HG03135 (cell line): ENCODE results near the gene NOSTRIN.
"Not testable (repeated sequence)": the region's sequence is repeated elsewhere in the genome, so short reads cannot be mapped to it uniquely, and the experiment has no call there.

Source experiments
- ATAC-seq: cut with Tn5 transposase; IDR thresholded peaks from one replicate; pipeline ENCODE4 v1.9.1; 2021; ENCODE audit warnings: mild to moderate bottlenecking, moderate library complexity; ENCODE audit not compliant: unreplicated experiment

The NOSTRIN gene

DNA sequence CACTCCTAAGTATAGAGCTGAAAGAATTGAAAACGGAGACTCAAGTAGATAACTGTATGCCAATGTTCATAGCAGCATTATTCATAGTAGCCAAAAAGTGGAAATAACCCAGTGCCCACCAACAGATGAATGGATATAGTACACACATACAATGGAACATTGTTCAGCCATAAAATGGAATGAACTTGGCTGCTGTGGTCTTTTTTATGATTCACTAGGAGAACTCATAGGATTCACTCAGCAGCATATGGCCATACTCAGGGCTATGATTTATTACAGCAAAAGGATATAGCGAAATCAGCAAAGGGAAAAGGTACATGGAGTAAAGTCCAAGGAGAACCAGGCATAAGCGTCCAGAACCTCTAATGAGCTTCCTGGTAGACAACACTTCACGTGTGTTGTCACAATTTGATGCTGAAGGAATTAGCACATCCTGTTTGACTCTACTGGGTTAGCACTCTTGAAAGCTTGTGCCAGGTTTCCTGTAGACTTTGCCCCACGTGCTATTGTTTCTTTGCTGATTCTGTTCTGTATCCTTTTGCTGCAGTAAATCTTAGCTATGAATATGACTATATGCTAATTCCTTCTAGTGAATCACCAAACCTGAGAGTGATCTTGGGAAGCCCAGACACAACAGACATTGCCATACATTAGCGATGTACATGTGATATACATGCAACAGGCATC, 72.1 kb downstream of the NOSTRIN start:
- ATAC-seq, result no peak

DNA sequence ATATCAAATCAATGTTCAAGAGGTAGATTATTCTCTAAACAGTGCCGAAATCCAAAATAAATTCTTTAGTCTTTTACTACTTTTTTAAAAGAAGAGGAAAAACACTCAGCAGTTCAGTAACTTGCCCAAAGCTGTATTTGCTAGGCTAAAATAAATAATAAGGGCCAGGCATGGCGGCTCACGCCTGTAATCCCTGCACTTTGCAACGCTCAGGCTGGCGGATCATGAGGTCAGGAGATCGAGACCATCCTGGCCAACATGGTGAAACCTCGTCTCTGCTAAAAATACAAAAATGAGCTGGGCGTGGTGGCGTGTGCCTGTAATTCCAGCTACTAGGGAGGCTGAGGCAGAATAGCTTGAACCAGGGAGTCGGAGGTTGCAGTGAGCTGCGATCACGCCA, 79.7 kb downstream of the NOSTRIN start:
- ATAC-seq, result not testable (repeated sequence)

DNA sequence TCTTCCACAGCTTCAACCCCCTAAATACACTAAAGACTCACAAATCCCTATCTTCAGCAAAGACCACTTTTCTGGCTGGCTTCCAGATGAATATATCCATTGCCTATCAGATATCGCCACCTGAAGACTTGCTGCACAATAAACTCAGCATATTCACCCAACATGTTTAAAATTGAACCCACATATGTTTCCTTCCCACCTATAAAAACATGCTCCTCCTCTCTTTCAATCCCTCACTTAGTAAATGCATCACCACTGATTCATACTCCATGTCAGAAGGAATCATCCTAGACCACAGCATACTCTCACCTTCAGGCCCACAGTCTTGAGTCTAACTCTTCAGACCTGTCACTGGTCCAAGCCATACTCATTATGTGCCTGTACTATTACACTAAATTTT, 82.5 kb downstream of the NOSTRIN start:
- no peak for ATAC-seq

DNA sequence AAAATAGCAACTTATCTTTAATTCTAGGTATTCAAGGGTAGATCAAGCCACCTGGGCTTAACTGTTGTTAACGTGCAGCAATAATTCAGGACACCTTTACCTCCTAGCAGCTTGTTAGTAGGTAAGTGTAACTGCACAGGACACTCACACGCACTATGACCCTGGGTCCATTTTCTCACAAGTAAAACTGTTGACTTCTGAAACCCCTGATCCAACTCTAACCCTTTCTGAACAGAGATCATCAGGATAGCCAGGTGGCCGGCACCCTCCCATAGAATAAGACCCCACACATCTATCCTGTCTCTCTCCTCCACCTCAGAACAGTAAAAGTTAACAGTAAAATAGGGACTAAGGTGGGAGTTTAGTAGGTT, 87.2 kb downstream of the NOSTRIN start:
- ATAC-seq, result no peak

DNA sequence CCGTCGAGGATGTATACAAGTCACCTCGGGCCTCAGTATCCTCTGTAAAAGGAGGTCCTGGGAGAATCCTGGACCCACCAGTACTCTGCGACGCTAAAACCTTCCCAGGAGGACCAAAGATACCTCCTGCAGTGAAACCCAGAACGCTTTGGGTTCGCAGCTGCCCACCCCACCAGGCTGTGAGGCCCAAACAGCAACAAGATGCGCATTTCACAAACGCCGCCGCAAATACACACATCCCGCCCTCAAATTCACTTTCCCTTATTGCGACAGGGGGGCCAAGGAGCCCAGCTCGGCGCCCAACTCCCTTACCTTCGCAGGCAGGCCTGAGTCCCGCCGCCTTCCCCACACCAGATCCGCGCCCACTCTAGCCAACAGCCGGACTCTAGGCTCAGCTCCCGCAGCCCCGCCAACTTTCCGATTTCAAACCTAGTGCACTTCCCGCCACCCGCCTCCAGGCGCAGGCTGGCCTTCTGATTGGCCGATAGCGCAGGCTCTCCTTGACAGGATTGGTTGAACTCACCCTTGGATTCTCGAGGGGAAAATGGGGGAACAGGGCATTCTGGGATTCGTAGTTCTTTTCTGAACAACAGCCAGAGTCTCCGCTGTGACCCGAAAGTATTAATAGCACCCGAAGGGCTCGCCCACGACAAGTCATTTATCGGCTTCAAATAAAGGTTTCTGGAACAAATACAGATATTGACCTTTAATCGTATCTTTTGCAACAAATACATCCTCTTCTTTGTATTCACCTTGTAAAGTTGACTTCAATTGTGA, 87.8 kb downstream of the NOSTRIN start, which contains the start of gene SPC25:
SPC25 (minus strand) TSS at position 425 of the 777 bp plus-strand sequence. CDS start 911 bp downstream, outside the sequence.
- ATAC-seq, result peak; percentile 100

DNA sequence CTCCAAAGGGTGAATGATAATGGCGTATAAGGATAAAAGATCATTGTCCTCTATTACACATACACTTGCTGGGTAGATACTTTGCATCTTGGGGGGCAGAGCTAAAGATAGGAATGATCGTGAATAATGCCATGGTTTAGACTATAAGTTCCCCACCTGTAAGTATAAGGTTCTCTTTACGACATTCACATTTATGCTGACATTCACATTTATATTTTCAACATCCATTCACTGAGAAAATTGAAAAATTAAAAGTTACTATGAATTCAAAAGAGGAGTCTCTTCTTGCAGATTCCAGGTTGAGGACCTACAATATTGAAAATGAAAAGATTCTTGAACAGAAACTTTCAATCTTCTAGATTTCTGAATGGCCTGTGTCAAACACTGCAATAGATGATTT, 89.9 kb downstream of the NOSTRIN start:
- no peak for ATAC-seq

DNA sequence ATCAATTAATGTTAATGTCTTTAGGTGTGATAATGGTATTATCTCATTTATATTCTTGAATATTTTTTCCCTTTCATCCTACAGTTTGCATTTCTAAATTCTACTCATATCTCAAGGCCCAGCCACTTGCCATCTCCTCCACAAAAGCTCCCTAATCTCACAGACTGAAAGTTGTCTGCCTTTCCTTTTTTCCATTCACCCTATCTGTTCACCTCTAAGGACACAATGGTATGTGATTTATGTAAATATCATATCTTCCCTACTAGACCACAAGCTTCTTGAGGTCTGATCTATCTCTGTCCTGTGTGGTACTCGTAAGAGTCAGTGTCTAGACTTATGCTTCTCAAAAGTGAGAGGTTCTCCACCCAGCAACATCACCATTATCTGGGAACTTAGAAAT, 91.7 kb downstream of the NOSTRIN start:
- ATAC-seq, result no peak

DNA sequence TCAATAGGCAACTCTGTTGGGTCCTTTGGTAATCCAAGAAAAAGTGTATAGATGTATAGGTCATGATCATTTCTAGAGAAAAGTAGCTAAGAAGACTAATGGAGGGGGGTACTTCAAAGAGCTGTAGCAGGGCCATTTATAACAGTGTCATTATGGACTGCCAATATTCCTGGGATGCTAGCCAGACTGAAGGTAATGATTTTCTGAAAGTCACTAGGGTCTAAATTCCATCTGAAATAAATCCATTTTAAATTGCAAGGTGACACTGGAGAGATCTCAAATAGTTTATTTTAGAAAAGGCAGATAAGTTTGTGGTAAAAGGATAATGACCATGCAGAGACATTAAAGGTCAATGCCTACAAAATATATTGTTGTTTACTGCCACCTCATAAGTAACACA, 92.3 kb downstream of the NOSTRIN start:
- no peak for ATAC-seq

DNA sequence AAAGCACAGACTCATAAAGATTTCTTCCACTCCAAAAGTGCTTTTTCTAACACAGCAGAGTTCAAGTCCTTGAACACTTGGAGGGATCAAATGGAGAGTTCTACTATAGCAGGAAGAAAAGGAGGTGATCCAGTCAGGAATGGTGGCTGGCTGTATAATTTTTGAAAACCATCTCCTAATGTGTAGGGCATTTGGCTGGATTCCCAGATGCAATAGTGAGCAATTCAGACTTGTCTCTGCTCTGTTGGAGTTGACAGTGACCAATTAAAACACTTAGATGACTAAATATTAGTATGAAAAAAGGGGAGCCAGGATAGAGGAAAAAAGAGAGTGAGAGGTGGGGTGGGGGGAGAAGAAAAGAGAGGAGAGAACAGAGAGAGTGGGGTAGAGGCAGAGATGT, 93.3 kb downstream of the NOSTRIN start:
- ATAC-seq, result no peak

DNA sequence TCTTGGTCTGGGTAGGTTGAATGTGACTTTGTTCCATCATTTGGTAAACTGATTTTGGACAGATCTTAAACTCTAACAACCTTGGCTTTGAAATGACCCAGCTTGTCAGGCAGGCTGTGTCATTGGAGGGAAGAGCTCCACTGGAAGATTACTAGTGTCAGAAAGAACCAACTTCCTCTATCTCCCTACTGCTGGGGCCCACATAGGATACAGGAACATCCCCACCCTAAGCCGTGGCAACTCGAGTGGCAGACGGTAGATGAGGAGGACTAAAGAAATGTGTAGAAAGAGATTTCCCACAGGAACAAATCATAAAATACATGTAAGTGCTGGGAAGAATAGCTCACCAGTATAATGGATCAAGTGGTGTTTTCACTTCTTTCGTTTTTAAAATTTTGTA, 94.3 kb downstream of the NOSTRIN start:
- no peak for ATAC-seq

DNA sequence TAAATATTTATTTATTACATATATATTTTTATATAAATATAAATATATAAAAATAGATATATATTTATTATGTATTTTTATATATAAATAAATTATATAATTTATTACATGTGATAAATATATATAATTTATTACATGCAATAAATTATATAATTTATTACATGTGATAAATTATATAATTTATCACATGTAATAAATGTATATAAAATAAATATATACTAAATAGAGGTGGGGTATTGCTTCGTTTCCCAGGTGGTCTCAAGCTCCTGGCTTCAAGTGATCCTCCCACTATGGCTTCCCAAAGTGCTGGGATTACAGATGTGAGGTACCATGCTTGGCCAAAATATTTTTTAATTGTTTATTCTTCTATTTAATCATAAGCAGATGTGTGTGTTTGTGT, 95.0 kb downstream of the NOSTRIN start:
- no peak for ATAC-seq

DNA sequence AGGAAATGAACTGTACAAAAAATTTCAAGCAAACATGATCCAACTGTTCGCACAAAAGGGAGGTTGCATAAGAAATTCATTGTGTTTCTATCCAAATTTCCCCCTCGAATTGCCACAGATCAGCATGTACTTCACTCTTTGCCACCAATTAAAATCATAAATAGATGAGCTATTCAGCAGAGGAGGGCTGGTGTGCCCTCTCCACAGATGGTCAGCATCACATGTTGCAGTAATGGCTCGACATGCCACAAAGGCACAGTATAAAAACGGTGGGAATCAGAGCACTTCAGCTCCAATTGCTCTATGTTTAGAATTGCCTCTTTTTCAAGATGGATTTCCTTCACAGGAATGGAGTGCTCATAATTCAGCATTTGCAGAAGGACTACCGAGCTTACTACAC, 98.6 kb downstream of the NOSTRIN start, which contains the start of gene G6PC2:
G6PC2 (plus strand) TSS at position 289 of the 400 bp plus-strand sequence; CDS start at position 330, 41 bp downstream.
- no peak for ATAC-seq

DNA sequence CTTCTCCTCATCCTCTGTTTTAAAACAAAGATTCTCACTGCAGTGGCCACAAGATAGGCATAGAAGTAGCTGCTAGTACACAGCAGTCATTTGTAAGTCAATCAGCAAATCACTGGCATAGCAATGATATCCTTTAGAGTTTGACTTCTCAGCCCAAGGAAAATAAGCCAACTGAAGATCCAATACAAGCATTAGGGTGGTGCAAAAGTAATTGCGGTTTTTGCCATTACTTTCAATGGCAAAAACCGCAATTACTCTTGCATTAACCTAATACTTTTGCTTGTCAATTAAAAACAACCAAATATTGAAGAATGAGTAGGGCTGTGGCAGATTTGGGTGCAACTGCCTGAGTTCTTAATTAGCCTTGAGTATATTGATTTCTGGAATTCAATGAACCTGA, 101.5 kb downstream of the NOSTRIN start:
- ATAC-seq, result no peak

DNA sequence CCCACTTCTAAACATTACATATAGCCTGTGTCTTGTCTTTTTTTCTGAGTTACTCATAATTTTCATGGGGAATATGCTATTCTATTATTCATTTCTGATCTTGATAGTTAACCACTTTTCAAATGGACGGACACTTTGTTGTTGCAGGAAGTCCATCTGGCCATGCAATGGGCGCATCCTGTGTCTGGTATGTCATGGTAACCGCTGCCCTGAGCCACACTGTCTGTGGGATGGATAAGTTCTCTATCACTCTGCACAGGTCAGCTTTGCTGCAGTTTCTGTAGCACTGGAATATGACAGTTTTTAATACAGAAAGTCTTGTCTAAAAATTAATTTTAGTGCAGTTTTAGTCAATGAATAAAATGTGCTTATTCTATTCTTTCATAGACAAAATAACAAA, 101.9 kb downstream of the NOSTRIN start:
- ATAC-seq, result no peak

DNA sequence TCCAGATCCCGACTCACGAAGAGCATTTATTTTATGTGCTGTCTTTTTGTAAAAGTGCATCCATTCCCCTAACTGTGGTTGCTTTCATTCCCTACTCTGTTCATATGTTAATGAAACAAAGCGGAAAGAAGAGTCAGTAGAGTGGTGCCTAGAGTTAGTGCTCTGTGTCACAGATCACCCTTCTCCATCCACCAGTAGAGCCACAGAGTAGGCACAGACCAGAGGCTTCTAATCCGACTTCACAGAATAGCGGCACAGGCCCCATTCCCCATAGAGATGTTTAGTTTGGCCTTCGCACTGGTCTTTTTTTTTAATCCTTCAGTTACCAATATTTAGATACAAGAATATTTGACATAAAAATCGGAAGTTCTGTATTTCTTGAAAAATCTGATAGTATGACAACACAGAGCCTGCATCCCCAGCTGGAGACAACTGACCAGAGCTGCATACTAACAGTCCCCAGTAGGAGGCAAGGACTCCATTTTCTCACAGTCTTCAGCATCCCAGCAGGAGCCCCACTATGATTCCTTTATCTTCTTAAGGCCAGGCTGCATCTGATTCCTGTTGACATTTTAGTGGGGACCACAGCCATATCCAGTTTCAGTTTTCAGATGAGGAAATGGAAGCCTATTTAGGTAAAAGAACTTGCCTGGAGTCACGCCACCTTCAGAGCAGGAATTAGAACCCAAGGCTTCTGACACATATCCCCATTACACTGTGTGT, 105.7 kb downstream of the NOSTRIN start:
- no peak for ATAC-seq

DNA sequence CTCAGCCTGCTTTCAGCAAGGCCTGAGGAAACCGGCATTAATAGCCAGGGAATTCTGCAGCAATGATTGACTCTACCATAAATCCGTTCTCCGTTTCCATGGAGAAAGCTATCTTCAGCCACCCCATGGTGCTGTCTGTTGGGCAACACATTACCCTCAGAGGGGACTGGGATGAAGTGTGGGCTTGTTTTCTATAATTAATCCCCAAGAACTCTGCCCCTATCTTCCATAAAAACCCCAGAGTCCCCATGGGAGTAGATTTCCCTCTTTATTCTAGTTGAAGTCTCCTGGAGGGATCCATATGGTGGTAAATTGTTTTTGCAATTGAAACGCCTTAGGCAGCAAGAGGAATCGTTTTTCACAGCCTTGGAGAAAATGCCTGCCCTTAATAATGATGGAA, 107.9 kb downstream of the NOSTRIN start:
- no peak for ATAC-seq

DNA sequence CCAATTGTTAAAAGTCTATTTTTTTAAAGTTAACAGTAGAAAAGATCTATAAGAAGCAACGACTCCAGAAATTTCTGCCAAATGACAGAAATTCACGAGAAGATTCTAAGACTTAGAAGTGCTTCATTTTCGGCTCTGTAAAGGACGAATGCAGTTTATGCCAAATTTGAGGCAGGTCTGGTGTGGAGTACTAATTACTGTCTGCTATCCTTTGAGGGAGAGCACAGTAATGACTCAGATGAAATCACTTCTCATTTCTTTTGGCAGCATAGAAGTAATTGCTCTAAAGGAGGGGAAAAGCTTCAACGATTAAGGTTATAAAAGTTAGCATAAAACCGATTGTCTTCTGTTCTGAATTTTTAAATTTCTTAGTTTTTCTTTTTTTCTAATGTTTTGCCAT, 110.0 kb downstream of the NOSTRIN start:
- ATAC-seq, result no peak

DNA sequence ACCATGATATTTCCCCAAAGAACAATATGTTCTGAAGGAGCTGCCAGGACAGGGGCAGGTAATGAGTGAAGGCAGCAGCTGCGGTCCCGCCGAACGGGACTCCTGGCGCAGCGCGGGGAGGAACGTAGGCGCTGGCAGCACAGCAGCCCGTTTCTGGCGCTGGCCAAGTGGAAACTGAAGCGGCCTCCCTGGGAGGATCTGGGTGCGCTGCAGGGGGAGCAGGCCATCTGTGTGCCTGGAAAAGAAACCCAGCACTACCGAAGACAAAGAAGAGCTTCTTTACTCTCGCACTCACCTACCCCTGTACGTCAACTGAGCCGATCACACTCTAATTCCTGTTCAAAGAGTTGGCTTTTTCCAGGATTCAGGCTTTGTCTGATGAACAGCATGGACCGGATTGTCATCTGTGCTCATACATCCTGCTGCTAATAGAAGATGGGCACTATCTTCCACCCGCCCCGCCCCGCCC, 110.5 kb downstream of the NOSTRIN start:
- no peak for ATAC-seq

DNA sequence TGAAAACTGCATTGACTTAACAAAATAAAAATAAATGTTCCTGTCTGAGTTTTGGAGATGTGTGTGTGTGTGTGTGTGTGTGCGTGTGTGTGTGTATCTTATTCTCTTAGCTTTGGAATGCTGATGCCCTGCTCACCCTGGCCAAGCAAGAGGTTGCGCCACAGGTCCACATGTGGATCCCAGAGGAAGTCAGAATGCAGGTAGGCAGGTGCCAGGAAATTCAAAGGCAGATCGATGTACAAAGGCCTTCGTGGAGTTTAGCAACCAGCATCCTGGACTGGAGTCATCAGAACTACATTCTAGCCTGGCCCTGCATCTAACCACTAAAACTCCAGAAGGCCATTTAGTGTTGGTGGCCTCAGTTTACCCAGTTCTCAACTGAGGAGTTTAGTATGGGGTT, 111.1 kb downstream of the NOSTRIN start:
- ATAC-seq, result no peak
